HG03521 (cell line): ENCODE measurements around the gene SERTAD3.
"Not testable (repeated sequence)": the region's sequence is repeated elsewhere in the genome, so short reads cannot be mapped to it uniquely, and the experiment has no call there.

ENCODE experiments used
- ATAC-seq: cut with Tn5 transposase; IDR thresholded peaks from one replicate; pipeline ENCODE4 v1.9.1; 2021; ENCODE audit warnings: mild to moderate bottlenecking, moderate library complexity; ENCODE audit not compliant: unreplicated experiment

The SERTAD3 gene

DNA sequence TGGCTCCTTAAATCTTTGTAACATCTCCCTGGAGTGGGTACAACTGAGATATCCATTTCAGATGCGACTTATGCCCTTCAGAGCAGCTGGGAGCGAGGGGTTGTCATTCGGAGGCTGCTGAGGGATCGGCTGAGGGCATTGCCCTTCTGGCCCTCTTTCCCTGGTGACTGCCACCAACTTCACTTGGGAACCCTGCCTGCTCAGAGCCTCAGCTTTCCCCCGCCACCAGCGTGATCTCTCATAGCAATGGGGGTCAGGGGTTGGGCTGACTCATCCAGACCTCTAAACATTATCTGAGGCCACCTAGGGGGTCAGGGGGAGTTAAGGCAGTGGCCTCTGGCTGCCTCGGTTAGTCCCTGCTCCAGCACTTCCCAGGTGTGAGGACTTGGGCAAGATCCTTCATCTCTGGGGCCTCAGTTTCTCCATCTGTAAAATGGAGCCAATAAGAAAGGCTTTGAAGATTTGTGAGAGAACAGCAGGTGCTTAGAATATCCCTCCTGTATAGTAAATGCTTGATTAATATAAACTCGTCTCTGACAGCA, 32.1 kb downstream of the SERTAD3 start:
- ATAC-seq, result no peak

DNA sequence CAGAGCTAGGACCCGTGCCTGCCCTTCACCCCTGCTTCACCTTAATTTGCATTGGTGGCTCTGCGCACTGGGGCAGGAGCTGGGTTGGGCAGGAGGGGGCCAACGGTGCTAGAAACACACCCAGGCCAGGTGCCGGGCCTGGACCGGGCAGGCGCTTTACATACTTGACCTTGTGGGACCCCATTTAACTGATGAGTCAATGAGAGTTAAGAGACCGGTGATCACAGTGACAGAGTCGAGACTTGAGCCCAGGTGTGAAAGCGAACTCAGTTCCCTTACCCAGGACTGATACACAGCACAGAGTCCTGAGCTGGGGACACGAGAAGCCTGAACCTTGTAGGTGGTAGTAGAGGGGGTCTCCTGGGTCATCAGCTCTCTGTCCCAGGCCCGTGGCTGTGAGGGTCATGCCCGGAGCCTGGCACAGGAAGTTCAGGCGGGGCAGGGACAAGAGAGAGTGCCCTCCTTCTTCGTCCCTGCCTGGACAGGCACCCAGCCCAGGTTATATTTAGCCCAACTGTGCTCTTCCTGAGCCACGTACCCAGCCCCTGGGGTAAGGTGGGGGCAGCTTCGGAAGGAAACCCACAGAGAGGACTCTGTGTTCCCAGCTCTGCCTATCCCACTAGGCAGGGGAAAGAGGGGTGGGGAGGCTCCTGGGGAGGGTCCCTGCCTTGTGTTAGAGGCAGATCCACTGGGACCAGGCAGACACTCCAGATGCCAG, 32.9 kb downstream of the SERTAD3 start:
- ATAC-seq, result no peak

DNA sequence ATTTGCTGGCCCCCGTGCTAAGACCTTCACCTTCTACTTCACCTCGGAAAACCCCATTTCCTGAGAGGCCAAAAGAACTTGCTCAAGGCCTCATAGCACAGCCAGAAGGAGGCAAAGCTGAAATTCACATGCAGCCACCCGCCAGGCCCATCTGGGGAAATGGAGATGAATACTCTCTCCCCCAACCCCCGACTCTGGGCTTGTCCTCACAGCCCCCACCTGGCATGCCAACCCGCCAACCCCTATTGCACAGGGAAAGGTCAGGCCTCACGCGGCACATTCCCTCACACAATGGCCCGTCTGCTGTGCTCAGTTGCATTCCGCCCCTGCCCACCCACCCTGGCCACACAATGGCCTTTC, 34.1 kb downstream of the SERTAD3 start:
- no peak for ATAC-seq

DNA sequence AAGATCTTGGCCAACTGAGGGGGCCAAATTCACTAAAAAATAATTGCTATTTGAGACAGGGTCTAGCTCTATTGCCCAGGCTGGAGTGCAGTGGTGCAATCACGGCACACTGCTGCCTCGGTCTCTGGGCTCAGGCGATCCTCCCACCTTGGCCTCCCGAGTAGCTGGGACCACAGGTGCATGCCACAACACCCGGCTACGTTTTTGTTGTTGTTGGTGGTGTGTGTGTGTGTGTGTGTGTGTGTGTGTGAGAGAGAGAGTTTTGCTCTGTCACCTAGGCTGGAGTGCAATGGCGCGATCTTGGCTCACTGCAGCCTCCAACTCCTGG, 35.6 kb downstream of the SERTAD3 start:
- not testable (repeated sequence) for ATAC-seq

DNA sequence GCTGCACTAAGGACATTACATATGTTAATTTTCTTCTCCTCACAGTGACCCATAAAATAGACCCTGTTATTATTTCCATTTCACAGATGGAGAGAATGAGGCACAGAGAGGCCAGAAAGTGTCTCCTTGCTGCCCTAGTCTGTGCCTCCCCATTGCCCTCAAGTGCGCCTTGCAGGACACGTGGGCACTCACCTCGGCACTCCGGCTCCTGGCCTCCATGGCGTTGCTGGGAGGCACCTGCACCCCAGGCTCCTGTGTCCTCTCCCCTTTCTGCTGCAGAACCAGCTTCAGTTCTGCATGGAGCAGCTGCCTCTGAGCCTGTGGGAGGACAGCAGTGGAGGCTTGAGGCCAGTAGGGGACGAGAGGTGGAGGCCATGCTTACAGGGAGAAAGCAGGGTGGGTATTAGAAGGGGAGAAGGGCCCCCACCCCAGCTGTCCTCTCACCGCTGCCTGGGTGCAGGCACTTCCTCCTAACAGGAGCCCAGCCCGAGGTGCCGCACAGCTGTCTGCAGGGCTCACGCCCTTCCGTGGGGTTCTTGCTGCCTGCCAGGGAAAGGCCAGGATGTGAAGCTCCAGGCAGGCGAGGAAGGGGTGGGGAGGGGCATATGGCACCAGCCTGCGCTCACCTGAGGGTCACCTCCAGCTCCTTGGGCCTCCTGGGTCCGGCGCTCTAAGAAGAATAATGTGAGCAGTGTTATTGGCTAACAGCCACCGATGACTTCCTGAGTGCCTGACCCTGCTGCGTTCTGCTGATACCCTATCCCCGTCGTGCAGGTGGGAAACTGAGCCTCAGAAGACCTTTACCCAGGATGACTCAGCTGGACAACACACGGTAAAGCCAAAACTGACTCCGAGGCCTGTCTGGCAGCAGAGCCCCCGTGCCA, 36.2 kb downstream of the SERTAD3 start:
- ATAC-seq, result no peak

DNA sequence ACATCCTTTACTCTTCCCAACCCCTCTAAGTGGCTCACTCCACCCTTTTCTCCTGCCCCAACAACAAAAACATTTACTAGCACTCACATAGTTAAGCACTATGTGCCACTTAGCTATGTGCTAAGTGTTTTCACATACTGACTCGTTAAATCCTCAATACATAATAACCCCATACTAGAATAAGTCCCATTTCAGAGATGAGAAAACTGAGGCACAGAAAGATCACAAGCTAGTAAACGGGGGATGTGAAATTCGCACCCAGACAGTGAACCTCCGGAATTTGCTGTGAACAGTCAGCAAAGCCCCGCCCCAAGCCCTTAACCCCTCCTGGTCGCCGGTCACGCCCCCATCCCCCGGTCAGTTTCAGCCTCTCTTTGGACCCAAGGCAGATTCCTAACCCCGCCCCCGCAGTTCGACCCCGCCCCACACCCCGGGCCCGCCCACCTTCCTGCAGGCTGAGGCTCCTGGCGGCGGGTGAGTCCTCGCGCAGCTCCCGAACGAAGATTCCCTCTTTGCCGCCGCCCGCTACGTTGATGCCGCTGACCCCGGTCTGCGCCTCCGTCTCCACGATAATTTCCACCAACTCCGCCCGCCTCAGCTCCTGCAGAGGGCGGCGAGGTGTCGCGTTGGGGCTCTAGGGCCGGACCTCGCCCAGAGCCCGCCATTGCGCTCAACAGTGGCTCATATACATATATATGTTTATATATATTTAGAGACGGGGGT, 40.7 kb downstream of the SERTAD3 start:
- ATAC-seq, result peak; percentile 61

DNA sequence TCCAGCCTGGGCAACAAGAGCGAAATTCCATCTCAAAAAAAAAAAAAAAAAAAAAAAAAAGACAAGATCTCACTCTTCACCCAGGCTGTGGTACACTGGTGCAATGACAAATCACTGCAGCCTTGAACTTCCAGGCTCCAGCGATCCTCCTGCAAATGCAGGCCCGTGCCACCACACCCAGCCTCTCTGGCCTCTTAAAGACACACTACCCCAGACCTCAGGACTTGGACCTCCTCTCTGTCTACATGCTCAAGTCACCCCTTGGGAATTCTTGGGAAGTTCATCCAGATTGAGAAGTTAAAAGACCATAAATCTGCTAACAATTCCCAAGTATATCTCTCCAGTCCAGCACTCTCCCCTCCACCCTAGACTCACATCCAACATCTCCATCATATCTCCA, 43.6 kb downstream of the SERTAD3 start:
- no peak for ATAC-seq

DNA sequence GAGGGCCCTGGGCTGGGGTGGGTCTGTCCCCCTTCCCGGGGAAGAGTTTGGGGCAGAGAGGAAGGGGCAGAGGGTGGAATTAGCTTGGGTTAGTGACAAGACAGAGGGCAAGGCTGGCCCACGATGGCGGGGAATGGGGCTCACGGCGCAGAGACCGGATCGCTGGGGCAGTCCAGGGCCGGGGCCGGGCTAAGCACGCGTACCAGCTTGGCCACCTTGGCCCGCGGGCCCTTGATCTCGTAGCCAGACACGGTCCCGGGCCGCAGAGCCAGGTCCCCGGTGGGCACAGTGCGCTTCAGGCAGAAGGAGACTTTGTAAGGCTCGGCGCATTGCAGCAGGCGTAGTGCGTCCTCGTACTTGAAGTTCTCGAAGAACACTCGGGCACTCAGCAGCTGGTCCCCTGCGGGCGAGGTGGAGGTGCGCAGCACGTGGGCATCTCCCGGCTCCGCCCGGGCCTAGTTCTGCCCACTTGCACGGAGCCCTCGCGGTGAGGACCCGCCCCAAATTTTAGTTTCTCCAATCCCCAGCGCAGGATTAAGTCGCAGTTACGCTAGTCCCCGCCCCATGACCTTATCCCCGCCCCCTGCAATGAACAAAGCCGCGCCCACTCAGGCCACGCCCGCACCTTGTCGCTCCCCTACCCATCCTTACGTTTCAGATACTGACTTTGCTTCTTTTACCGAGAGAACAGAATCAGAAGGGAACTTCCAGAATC, 45.6 kb downstream of the SERTAD3 start:
- ATAC-seq, result no peak

DNA sequence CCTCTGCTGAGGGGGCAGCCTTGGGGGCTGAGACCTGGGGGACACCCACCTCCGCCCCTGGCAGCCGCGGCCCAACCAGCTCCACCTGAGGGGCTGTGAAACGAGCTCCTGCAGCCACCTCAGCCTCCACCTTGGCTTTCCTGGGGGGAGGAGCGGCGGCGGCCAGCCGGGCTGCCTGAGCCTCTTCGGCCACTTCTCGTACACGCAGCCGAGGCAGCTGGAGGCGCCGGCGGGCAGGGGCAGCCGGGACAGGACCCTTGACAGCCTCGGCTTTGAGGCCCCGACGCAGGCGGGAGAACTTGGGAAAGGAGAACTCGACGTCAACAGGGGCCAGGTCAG, 46.6 kb downstream of the SERTAD3 start:
- ATAC-seq, result no peak

DNA sequence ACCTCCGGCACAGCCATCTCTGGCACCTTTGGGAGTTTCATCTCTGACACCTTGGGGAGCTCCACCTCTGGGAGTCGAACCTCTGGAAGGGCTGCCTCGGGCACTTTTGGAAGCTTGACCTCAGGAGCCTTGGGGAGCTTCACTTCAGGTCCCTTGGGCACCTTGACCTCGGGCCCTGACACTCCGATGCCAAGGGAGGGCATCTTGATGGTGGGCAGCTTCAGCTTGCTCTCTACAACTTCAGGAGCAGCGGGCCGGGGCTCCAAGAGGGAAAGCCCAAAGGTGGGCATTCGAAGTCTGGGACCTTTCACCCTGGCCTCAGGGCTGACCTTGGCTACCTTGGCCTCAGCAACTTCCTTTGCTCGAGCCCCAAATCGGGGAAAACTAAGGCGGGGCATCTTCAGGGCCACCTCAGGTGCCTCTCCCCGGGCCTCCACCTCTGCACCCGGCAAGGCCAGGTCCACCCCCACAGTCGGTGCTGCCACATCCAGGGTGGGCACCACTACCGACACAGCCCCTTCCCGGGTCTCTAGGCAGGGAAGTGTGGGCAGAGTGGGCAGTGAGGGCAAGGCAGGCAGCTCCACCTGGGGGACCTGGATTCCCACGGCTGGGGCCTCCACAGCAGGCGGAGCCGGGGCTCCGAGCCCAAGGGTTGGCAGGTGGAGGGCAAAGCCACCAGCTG, 47.1 kb downstream of the SERTAD3 start:
- ATAC-seq, result no peak

DNA sequence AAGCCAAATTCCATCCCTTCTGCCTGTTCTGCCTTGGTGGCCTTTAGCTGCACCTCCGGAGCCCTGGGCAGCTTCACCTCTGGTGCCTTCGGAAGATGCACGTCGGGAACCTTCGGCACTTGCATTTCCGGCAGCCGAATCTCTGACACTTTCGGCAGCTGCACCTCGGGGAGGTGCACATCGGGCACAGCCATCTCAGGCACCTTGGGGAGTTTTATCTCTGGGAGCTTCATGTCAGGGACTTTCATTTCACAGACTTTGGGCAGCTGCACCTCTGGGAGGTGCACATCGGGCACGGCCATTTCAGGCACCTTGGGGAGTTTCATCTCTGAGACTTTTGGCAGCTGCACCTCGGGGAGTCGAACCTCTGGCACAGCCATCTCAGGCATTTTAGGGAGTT, 48.2 kb downstream of the SERTAD3 start:
- no peak for ATAC-seq

DNA sequence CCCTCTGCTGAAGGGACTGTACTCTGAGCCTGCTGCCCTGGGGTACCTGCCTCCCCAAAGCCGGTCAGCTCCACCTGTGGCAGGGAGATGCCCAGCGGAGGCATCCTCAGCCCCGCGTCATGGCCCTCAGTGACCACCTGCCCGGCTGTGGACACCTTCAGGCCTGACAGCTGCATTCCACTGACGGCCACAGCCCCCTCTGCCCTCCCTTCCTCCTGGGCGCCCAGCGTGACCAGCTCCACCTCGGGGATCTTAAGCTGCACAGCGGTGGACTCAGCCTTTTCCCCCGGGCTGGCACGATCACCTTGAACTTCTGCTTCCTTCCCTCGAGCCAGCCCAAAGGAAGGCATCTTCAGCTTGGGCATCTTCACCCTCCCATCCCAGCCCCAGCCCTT, 49.3 kb downstream of the SERTAD3 start:
- ATAC-seq, result no peak

DNA sequence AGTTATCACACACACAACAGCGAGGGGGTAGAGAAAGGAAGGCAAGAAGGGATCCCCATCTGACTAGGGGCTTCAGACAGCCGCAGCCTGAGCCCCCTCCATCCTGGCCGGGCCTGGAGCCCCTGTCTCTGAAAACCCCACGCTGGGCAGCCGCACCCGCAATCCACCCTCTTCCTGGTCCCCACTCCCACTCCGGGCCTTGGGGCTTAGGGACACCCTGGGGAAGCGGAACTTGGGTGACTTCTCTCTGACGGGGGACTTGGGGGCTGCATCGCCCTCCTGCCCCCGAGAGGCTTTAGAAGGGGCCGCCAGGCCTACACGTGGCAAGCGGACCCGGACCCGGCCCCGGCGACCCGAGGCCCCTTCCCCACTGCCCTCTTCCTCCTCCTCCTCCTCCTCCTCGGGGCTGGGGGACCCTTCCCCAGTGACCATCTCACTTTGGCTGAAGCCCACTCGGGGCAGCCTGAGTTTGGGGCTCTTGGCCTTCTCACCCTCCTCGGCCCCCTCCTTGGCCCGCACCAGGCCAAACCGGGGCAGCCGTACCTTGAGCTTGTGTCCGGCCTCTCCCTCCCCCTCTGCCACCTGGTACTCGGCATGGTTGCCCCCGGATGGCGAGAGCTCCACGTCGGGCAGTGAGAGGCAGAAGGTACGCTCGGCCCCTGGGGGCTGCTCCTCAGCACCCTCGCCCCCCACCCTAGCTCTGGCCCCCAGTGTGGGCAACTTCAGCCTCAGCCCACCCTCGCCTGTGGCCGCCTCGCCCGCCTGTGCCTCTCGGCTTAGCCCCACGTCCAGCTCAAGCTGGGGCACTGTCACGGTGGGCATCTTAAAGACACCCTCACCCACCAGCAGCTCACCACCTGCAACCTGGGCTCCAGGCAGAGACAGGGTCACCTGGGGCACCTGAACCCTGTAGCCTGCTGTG, 50.0 kb downstream of the SERTAD3 start:
- ATAC-seq, result no peak

DNA sequence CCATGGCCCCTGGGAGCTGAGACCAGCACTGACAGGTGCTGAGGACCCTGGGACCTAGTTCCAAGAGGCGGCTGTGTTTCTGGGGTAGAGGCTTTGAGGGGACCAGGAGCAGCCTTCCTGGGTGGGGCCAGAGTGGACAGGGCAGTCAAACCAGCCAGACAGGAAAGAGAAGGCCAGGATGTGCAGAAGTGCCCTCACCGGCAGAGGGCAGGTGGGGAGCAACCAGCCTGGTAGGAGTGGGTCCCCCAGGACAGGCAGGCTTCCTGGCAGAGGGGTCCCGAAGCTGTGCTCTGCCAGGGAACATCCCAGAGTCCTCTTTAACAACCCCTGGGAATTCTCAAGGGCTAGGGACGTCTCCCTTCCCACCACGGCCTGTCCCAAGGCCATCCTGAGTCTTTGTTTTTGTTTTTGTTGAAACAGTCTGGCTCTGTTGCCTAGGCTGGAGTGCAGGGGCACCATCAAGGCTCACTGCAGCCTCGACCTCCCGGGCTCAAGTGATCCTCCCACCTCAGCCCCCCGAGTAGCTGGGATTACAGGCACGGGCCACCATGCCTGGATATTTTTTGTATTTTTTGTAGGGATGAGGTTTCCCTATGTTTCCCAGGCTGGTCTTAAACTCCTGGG, 51.1 kb downstream of the SERTAD3 start:
- no peak for ATAC-seq

DNA sequence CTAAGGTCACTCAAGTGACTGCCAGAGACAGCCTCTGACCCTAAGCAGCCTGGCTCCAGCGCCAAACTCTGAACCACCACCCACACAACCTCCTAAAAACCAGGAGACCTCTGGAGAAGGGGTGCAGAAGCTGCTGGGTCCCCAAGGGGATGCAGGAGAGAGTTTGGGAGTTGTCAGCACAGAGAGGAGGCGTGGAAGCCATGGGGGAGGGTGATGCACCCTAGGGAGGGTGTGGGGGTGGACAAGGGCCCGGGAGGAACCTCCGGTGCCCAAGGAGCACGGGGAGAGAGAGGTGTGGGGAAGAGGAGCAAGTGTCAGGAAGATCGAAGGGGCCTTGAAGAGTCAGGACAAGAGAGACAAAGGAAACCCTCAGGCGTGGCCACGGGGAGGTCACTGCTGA, 52.0 kb downstream of the SERTAD3 start:
- no peak for ATAC-seq
